ENCODE measurements around the gene PTPRM.

Gene PTPRM

DNA sequence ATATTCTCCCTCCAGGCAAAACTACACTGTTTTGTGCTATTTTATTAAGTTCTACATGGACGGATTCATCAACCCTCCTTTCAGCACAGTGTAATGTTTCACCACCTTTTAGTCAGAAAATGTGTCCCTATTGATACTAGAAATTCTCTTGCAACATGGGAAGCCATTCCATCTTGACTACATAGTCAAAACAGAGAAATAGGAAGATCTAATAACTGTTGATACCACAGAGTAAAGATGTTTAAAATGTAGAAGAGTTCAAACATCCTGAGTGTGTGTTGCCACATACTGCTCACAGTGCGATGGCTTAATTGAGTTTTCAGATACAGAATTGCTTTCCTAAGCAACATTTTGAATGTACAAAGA, 549.9 kb downstream of the PTPRM start:
- no peaks in the 10 kb centered on the region for H3K27me3 ChIP-seq (ENCODE audit: control insufficient read depth, insufficient read depth, low read length)
- no peak overlapping the region for H3K4me3 ChIP-seq (ENCODE audit: low read length)
- peaks cover 31% of the 10 kb centered on the region for H3K4me1 ChIP-seq (ENCODE audit: control insufficient read depth, insufficient read depth, low read length)

GRCh38 chr18:8121101-8121500, 554.0 kb downstream of the PTPRM start:
- Histone ChIP-seq H3K9ac (ENCODE audit: low read depth, low read length) (no peak overlapping the region), H3K4me1 (ENCODE audit: control insufficient read depth, insufficient read depth, low read length) (peaks cover 66% of the 10 kb centered on the region), H3K4me2 (ENCODE audit: low read length) (no peak overlapping the region)

More for the DNA sequence above, 549.9 kb downstream of the PTPRM start:
- Histone ChIP-seq H3K9ac (ENCODE audit: low read depth, low read length) (peak overlapping the region; percentile 52), H3K9me3 (replicated peaks; ENCODE audit: low read length) (no peaks in the 10 kb centered on the region), H3K4me2 (ENCODE audit: low read length) (peak overlapping the region; percentile 23), H3K36me3 (ENCODE audit: insufficient read depth, low read length) (no peaks in the 10 kb centered on the region)

DNA sequence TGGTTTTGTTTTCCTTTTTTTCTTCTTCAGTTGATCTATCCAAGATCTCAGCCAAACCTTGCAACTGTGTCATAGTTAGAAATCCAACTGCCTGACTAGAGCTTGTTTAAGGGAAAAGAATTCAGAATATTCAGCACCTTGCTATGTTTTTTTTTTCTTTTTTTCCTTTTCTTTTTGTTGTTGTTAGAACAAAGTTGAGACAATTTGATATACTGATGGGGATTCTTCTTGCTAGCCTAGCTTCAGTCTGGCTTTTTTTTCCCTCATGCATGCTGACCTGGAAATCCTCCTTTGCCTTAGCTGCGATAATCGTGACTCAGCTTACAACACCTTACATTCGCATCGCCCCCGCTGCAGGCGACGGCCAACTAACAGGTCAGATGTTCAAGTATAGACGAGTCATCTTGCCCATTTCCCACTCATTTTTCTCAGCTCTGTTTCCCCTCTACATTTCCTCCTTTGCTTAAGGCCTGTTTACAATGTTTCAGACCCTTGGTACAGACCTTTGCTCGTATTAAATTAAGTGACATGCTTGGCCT, 554.9 kb downstream of the PTPRM start:
- no peaks in the 10 kb centered on the region for H3K27me3 ChIP-seq (ENCODE audit: control insufficient read depth, insufficient read depth, low read length)
- H3K9ac ChIP-seq (ENCODE audit: low read depth, low read length): peak overlapping the region; percentile 40
- H3K4me1 ChIP-seq (ENCODE audit: control insufficient read depth, insufficient read depth, low read length): peaks cover 58% of the 10 kb centered on the region
- H3K4me2 ChIP-seq (ENCODE audit: low read length): peak overlapping the region; percentile 62
- H3K4me3 ChIP-seq (ENCODE audit: low read length): peak overlapping the region; percentile 9
- no peaks in the 10 kb centered on the region for H3K9me3 ChIP-seq (replicated peaks; ENCODE audit: low read length)
- H3K36me3 ChIP-seq (ENCODE audit: insufficient read depth, low read length): no peaks in the 10 kb centered on the region

More at GRCh38 chr18:8121101-8121500, 554.0 kb downstream of the PTPRM start:
- H3K4me3 ChIP-seq (ENCODE audit: low read length): no peak overlapping the region
- H3K36me3 ChIP-seq (ENCODE audit: insufficient read depth, low read length): no peaks in the 10 kb centered on the region
- H3K9me3 ChIP-seq (replicated peaks; ENCODE audit: low read length): no peaks in the 10 kb centered on the region
- no peaks in the 10 kb centered on the region for H3K27me3 ChIP-seq (ENCODE audit: control insufficient read depth, insufficient read depth, low read length)

- Histone ChIP-seq H3K27me3 (ENCODE audit: control insufficient read depth, insufficient read depth, low read length) (no peaks in the 10 kb centered on the region), H3K4me2 (ENCODE audit: low read length) (peak overlapping the region; percentile 2), H3K9me3 (replicated peaks; ENCODE audit: low read length) (no peaks in the 10 kb centered on the region), H3K4me3 (ENCODE audit: low read length) (peak overlapping the region; percentile 11), H3K4me1 (ENCODE audit: control insufficient read depth, insufficient read depth, low read length) (peaks cover 50% of the 10 kb centered on the region), H3K36me3 (ENCODE audit: insufficient read depth, low read length) (no peaks in the 10 kb centered on the region), H3K9ac (ENCODE audit: low read depth, low read length) (peak overlapping the region; percentile 26)
These were observed 557.4 kb downstream of the PTPRM start for GRCh38 chr18:8124232-8125146.

DNA sequence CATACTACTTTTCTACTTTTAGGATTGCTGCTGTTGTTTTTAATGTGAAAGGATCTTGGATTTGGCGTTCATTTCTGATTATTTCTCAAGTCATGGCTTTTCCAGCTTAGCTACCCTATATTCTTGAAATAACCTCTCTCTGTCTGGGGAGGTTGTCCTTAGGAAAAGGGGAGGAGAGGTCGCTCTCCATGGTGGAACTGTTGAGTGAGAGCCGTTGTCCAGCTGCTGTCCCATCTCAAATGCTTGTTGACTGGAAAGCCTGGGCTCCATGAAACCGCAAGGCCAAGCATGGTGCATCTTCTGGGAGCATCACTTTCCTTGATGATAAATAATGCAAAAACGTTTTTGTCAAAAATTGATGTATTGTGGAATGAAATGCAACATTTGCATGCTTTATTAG, 563.0 kb downstream of the PTPRM start:
- no peaks in the 10 kb centered on the region for H3K36me3 ChIP-seq (ENCODE audit: insufficient read depth, low read length)
- H3K27me3 ChIP-seq (ENCODE audit: control insufficient read depth, insufficient read depth, low read length): no peaks in the 10 kb centered on the region
- H3K9ac ChIP-seq (ENCODE audit: low read depth, low read length): no peak overlapping the region
- H3K9me3 ChIP-seq (replicated peaks; ENCODE audit: low read length): no peaks in the 10 kb centered on the region
- H3K4me1 ChIP-seq (ENCODE audit: control insufficient read depth, insufficient read depth, low read length): peaks cover 9% of the 10 kb centered on the region
- H3K4me3 ChIP-seq (ENCODE audit: low read length): no peak overlapping the region
- no peak overlapping the region for H3K4me2 ChIP-seq (ENCODE audit: low read length)

DNA sequence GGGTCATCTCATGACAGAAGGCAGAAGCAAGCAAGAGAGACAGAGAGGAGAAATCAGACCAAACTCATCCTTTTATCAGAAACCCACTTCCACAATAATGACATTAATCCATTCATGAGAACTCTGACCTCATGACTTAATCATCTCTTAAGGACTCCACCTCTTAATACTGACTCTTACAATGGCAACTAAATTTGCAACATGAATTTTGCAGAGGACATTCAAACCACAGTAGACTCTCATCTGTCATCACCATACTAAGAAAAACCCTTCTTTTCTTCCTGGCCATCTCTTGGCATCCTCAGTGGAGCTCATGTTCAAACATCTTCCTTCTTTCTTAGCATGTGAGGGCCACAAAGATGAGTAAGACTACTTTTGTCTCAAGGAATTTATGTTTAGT, 565.9 kb downstream of the PTPRM start:
- no peak overlapping the region for H3K4me2 ChIP-seq (ENCODE audit: low read length)
- no peaks in the 10 kb centered on the region for H3K27me3 ChIP-seq (ENCODE audit: control insufficient read depth, insufficient read depth, low read length)
- H3K9me3 ChIP-seq (replicated peaks; ENCODE audit: low read length): no peaks in the 10 kb centered on the region
- H3K4me3 ChIP-seq (ENCODE audit: low read length): no peak overlapping the region
- no peak overlapping the region for H3K9ac ChIP-seq (ENCODE audit: low read depth, low read length)
- no peaks in the 10 kb centered on the region for H3K4me1 ChIP-seq (ENCODE audit: control insufficient read depth, insufficient read depth, low read length)
- no peaks in the 10 kb centered on the region for H3K36me3 ChIP-seq (ENCODE audit: insufficient read depth, low read length)

DNA sequence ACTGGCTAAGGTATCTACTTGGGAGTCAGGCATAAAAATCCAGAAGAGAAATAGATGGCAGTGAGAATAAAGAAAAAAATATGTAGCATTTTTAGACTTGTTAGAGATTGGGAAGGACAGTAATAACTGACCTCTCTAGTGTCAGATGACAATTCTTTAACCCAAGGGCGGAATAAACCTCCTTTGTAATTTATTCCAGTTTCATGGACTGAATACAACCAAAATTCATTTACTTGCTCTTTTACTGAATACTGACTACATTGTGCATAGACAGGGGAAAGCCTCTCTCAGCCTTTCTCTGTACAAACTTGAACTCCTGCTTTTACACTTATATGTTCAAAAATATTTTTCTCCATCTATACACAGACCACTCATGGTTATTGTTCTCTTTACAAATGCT, 566.8 kb downstream of the PTPRM start:
- Histone ChIP-seq H3K4me1 (ENCODE audit: control insufficient read depth, insufficient read depth, low read length) (no peaks in the 10 kb centered on the region), H3K4me2 (ENCODE audit: low read length) (no peak overlapping the region), H3K9me3 (replicated peaks; ENCODE audit: low read length) (no peaks in the 10 kb centered on the region), H3K9ac (ENCODE audit: low read depth, low read length) (no peak overlapping the region), H3K36me3 (ENCODE audit: insufficient read depth, low read length) (no peaks in the 10 kb centered on the region), H3K27me3 (ENCODE audit: control insufficient read depth, insufficient read depth, low read length) (no peaks in the 10 kb centered on the region), H3K4me3 (ENCODE audit: low read length) (no peak overlapping the region)

DNA sequence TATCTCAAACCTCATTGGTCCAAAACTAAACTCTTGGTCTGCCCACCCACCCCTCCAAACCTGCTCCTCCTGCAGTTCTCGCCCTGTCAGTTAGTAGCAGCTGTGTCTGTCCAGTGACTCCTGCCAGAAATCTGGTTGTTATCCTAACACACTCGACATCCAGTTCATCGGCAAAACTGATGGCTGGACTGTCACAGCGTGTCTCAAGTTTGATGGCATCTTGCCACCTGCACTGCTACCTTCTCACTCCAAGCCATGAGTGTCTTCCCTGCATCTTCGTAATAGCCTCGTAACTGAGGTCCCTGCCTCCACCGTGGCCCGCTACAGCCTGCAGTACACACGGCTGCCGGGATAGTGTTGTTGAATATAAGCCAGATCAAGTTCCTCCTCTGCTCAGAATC, 572.0 kb downstream of the PTPRM start:
- Histone ChIP-seq H3K4me1 (ENCODE audit: control insufficient read depth, insufficient read depth, low read length) (peaks cover 43% of the 10 kb centered on the region), H3K36me3 (ENCODE audit: insufficient read depth, low read length) (no peaks in the 10 kb centered on the region), H3K9me3 (replicated peaks; ENCODE audit: low read length) (no peaks in the 10 kb centered on the region), H3K9ac (ENCODE audit: low read depth, low read length) (peak overlapping the region; percentile 73), H3K4me3 (ENCODE audit: low read length) (no peak overlapping the region), H3K4me2 (ENCODE audit: low read length) (no peak overlapping the region), H3K27me3 (ENCODE audit: control insufficient read depth, insufficient read depth, low read length) (no peaks in the 10 kb centered on the region)

DNA sequence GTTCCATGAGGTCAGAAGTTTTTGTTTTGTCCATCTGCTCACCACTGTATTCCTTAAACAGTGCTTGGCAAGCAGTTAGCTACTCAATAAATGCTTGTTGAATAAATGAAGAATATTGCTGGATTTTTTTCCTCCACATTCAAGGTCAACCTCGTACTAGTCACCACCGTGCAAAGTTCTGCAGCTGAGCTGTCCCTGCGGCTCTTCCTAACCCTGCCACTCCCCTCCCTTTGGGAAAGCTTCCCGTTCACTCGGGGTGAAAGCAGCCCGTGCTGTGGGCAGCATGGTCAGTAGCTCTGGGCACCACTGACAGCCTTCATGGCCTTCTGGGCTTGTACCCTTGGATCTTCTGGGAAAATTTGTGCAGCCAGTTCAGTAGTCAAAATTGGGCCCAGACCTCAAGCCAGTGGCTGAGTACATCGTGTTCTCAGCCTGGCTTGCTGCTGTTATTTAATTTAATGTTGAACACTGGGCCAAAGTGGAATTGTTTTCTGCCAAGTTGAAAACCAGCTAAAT, 572.8 kb downstream of the PTPRM start:
- Histone ChIP-seq H3K9ac (ENCODE audit: low read depth, low read length) (peak overlapping the region; percentile 73), H3K27me3 (ENCODE audit: control insufficient read depth, insufficient read depth, low read length) (no peaks in the 10 kb centered on the region), H3K4me2 (ENCODE audit: low read length) (peak overlapping the region; percentile 21), H3K9me3 (replicated peaks; ENCODE audit: low read length) (no peaks in the 10 kb centered on the region), H3K4me3 (ENCODE audit: low read length) (no peak overlapping the region), H3K36me3 (ENCODE audit: insufficient read depth, low read length) (no peaks in the 10 kb centered on the region), H3K4me1 (ENCODE audit: control insufficient read depth, insufficient read depth, low read length) (peaks cover 43% of the 10 kb centered on the region)

DNA sequence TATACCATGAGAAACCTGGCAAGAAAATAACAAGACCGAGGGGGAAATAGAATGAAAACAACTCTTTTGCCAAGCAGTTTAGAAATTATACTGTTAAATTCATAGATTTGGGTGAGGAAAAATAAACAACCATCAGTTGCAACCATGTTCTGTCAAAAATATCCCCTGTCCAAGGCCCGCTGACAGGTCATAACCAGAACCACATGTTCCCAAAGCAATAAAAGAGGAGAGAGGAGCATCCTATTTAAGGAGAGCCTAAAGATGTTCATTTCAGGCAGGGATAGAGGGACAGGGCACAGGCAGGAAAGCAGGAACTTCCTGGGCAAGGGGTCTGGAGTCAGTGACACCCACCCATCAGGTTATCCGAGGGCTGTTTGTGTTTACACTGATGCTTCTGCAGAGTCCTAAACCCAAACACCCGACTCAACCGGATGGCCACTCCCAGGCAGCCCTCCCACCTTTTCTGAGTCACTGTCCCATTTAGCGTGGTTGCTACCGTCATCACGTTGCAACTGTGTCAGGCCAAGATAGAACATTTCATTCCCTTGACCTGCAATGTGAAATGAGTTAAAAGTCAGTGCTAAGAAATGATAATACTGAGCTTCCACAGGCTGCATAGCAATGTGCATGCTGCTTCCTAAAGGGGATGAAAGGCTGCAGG, 573.9 kb downstream of the PTPRM start:
- Histone ChIP-seq H3K9me3 (replicated peaks; ENCODE audit: low read length) (no peaks in the 10 kb centered on the region), H3K4me3 (ENCODE audit: low read length) (no peak overlapping the region), H3K9ac (ENCODE audit: low read depth, low read length) (peak overlapping the region; percentile 73), H3K4me2 (ENCODE audit: low read length) (peak overlapping the region; percentile 41), H3K4me1 (ENCODE audit: control insufficient read depth, insufficient read depth, low read length) (peaks cover 43% of the 10 kb centered on the region), H3K36me3 (ENCODE audit: insufficient read depth, low read length) (no peaks in the 10 kb centered on the region), H3K27me3 (ENCODE audit: control insufficient read depth, insufficient read depth, low read length) (no peaks in the 10 kb centered on the region)

- Histone ChIP-seq H3K4me1 (ENCODE audit: control insufficient read depth, insufficient read depth, low read length) (peaks cover 43% of the 10 kb centered on the region), H3K9ac (ENCODE audit: low read depth, low read length) (peak overlapping the region; percentile 54), H3K36me3 (ENCODE audit: insufficient read depth, low read length) (no peaks in the 10 kb centered on the region), H3K4me2 (ENCODE audit: low read length) (no peak overlapping the region), H3K4me3 (ENCODE audit: low read length) (no peak overlapping the region), H3K9me3 (replicated peaks; ENCODE audit: low read length) (no peaks in the 10 kb centered on the region), H3K27me3 (ENCODE audit: control insufficient read depth, insufficient read depth, low read length) (no peaks in the 10 kb centered on the region)
These were observed 575.1 kb downstream of the PTPRM start for GRCh38 chr18:8142131-8142711.

Data from skeletal muscle satellite cell (primary cell).